HG03442 (cell line): Measurements from ENCODE around the gene VPREB1.
"Not testable (repeated sequence)": the region's sequence is repeated elsewhere in the genome, so short reads cannot be mapped to it uniquely, and the experiment has no call there.

Source experiments
- ATAC-seq: cut with Tn5 transposase; IDR thresholded peaks from one replicate; pipeline ENCODE4 v1.9.1; 2021; ENCODE audit warnings: mild to moderate bottlenecking, moderate library complexity; ENCODE audit not compliant: unreplicated experiment

VPREB1 gene

GRCh38 chr22:22292656-22293055 is 48.1 kb downstream of the VPREB1 start:
- not testable (repeated sequence) for ATAC-seq

GRCh38 chr22:22293436-22293835 is 48.9 kb downstream of the VPREB1 start:
- ATAC-seq, result not testable (repeated sequence)

GRCh38 chr22:22294641-22295040 is 50.1 kb downstream of the VPREB1 start:
- ATAC-seq, result not testable (repeated sequence)
